ENCODE data around the gene ARIH1. TPM values are rescaled to one million over a fixed set of nuclear protein-coding genes. Genes with fewer than 3 reads are reported as not detected.
"Not testable (repeated sequence)": the region's sequence is repeated elsewhere in the genome, so short reads cannot be mapped to it uniquely, and the experiment has no call there.

The ARIH1 gene
- total and polyA plus RNA-seq, 2 of the 8 experiments (the other 6 are each of a cell fraction or from before 2014, with no cell fraction given), result 32.7 to 179 TPM

DNA sequence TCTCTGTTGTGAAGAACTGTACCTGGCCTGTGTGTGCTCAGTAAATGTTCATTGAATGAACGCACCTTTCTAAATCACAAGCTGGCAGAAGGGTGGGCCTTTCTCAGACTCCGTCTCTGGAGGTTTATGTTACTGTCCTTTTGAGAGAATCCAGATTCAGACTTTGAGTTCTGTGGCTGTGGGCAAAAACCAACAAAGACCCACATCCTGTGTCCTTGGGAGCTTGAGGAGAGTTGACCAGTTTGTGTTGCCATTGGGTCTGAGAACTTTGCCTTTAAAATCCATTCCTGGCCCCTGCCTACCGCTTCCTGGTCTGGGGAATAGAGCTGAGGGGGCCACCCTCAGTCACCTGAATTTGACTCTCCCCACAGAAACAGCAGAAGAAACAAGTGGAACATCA is 134.0 kb downstream of the ARIH1 start:
- H4K5ac ChIP-seq (ENCODE audit: insufficient read length, low read depth, low read length); H3K36me3 ChIP-seq (ENCODE audit: control insufficient read depth in 2 of 4, insufficient read depth in 4 of 4, low read length in 3 of 4); H3K23ac ChIP-seq (ENCODE audit: insufficient read length); H3K4me1 ChIP-seq (replicated peaks in 1 of 4; ENCODE audit: control insufficient read depth in 3 of 4, insufficient read depth in 4 of 4, low read length in 3 of 4); FAIRE-seq; H2BK12ac ChIP-seq (ENCODE audit: low read depth, low read length); H4K8ac ChIP-seq (ENCODE audit: extremely low read depth, insufficient read depth, low read length); H3K9ac ChIP-seq (replicated peaks in 1 of 4; ENCODE audit: extremely low read depth in 1 of 4, low read depth in 3 of 4, low read length in 3 of 4); H3K79me2 ChIP-seq (ENCODE audit: control insufficient read depth in 1 of 2, insufficient read depth in 2 of 2, low read length in 2 of 2); H3K4me2 ChIP-seq (ENCODE audit: insufficient read depth in 1 of 2, low read depth in 2 of 2, low read length in 2 of 2); DNase-seq (ENCODE audit: low read depth in 1 of 2, low spot score in 2 of 2); H3K9me3 ChIP-seq (ENCODE audit: insufficient read depth in 2 of 2, low read depth in 1 of 2, low read length in 1 of 2); H4K20me1 ChIP-seq (replicated peaks in 1 of 2; ENCODE audit: control insufficient read depth in 1 of 2, insufficient read depth in 2 of 2, low read length in 2 of 2); H2AFZ ChIP-seq (ENCODE audit: low read length); H3K56ac ChIP-seq (replicated peaks; ENCODE audit: insufficient read length, low read depth, low read length); H3K27ac ChIP-seq (ENCODE audit: low read depth, low read length); H2BK15ac ChIP-seq (ENCODE audit: low read length); H2BK5ac ChIP-seq (ENCODE audit: low read depth, low read length); H3K27me3 ChIP-seq (replicated peaks in 1 of 4; ENCODE audit: control insufficient read depth in 3 of 4, extremely low read depth in 1 of 4, insufficient read depth in 3 of 4, low read length in 3 of 4); H2BK20ac ChIP-seq (ENCODE audit: low read length); H3K18ac ChIP-seq (ENCODE audit: extremely low read depth, low read length); H3K23me2 ChIP-seq (ENCODE audit: low read depth, low read length); H2BK120ac ChIP-seq (replicated peaks; ENCODE audit: low read depth, low read length); H4K91ac ChIP-seq (replicated peaks; ENCODE audit: insufficient read length, low read length); H3K4ac ChIP-seq (replicated peaks; ENCODE audit: insufficient read length, low read depth, low read length); POLR2A ChIA-PET (ENCODE audit: partially characterized antibody); H2AK5ac ChIP-seq (ENCODE audit: low read depth, low read length); H3K79me1 ChIP-seq (ENCODE audit: low read depth, low read length); H3K14ac ChIP-seq (ENCODE audit: insufficient read length); H3K4me3 ChIP-seq (ENCODE audit: extremely low read depth in 1 of 4, insufficient read depth in 2 of 4, low read depth in 3 of 4, low read length in 4 of 4): not testable (repeated sequence)
- 89% methylated on average over 3 of the region's 3 CpGs; no CpG with 5 or more reads in 1 of the 2 experiments for WGBS, 2 experiments (ENCODE audit: extremely low coverage in 1 of 2, insufficient coverage in 1 of 2, insufficient read length in 1 of 2, insufficient replicate concordance in 2 of 2, low coverage in 1 of 2, low lambda C conversion rate in 2 of 2, missing lambda C conversion rate in 1 of 2)
- CTCF ChIA-PET (ENCODE audit: partially characterized antibody), result interaction anchor here (1.3 to 4.0 kb wide), 2 partner anchors 9 to 63 kb away, joined by 4 to 32 read pairs; no protein-coding TSS in a partner anchor
